K562 (cell line): Measurements from ENCODE around the gene LCLAT1. TPM values are rescaled to one million over a fixed set of nuclear protein-coding genes. Genes with fewer than 3 reads are reported as not detected.

Experiments used
- ATAC-seq: fragments of 200-7000 bp; cut with Tn5 transposase; 3 replicates; pipeline ENCODE4 v1.9.1; 2020; ENCODE audit warnings: moderate library complexity
- BruUV-seq: library from RNA; stranded (reverse); fragments of 400-500 nt; replicated peaks from 2 replicates; lab custom pipeline; 2021; lab: Mats Ljungman, UMichigan
- CTCF ChIA-PET: fragments of 300-600 bp; formaldehyde crosslinking; extraction: SDS; loops from one replicate; lab custom pipeline; 2021; ENCODE audit warnings: low intra/inter-chr PET ratio; lab: Yijun Ruan, JAX
- POLR2A ChIA-PET: fragments of 300-600, 350-650 bp; sonication (Branson Sonifier 250); formaldehyde crosslinking; extraction: SDS; loops from one replicate; lab custom pipeline; 2021; ENCODE audit warnings: antibody characterized with exemption, inconsistent platforms; lab: Yijun Ruan, JAX
- DNase-seq, 4 experiments: peaks; one replicate each; pipeline versions ENCODE4 v3.0.0 to v3.0.0-alpha.2; 2011 to 2018; ENCODE audit warnings: low spot score in 3 of 4, mixed read lengths in 3 of 4; ENCODE audit errors: extremely low read depth in 1 of 4
- FAIRE-seq: peaks from 2 replicates; lab custom pipeline; 2011; peaks lifted over from hg19 to GRCh38; lab: Jason Lieb, UNC
- H2AFZ ChIP-seq: 2 replicates; pipeline ENCODE4 v1.6.0; 2011; ENCODE audit warnings: low read depth, low read length, control low read depth, inconsistent platforms
- H3K27ac ChIP-seq: fragments of 200-600 bp; 3 replicates; pipeline ENCODE4 v1.8.0; 2011; ENCODE audit warnings: low read depth, mild to moderate bottlenecking, control low read depth, inconsistent platforms, low read length, moderate library complexity, mixed read lengths; ENCODE audit errors: extremely low read depth
- H3K27me3 ChIP-seq, 2 experiments: fragments of 300-600 bp in 1 of 2; 2 replicates in 1 of 2; 3 replicates in 1 of 2; pipeline versions ENCODE4 v1.6.0 to v1.8.0; 2011; ENCODE audit warnings: inconsistent platforms in 2 of 2, low read length in 2 of 2, mild to moderate bottlenecking in 1 of 2, mixed read lengths in 1 of 2, moderate library complexity in 1 of 2; ENCODE audit not compliant: control insufficient read depth in 2 of 2, insufficient read depth in 2 of 2
- H3K36me3 ChIP-seq: fragments of 300-600 bp; 3 replicates; pipeline ENCODE4 v1.8.0; 2011; ENCODE audit warnings: mild to moderate bottlenecking, low read length, inconsistent platforms; ENCODE audit not compliant: control insufficient read depth, insufficient read depth
- H3K4me1 ChIP-seq, 2 experiments: fragments of 200-600 bp in 1 of 2; replicated peaks in 1 of 2; 2 replicates in 1 of 2; 3 replicates in 1 of 2; pipeline versions ENCODE4 v1.5.1 to v1.8.0; 2011; ENCODE audit warnings: inconsistent platforms in 2 of 2, low read length in 2 of 2, mild to moderate bottlenecking in 1 of 2, mixed read lengths in 1 of 2, moderate library complexity in 1 of 2; ENCODE audit not compliant: control insufficient read depth in 2 of 2, insufficient read depth in 2 of 2
- H3K4me2 ChIP-seq: 2 replicates; pipeline ENCODE4 v1.6.1; 2011; ENCODE audit warnings: low read length, control low read depth, inconsistent platforms, mixed read lengths; ENCODE audit not compliant: insufficient read depth
- H3K4me3 ChIP-seq: fragments of 200-600 bp; sonication (generic), shearing (Covaris generic); 2 replicates; pipeline ENCODE4 v1.5.1; 2016; ENCODE audit warnings: control low read depth, inconsistent platforms
- H3K79me2 ChIP-seq: fragments of 200-600 bp; 3 replicates; pipeline ENCODE4 v1.8.0; 2011; ENCODE audit warnings: low read length, inconsistent platforms; ENCODE audit not compliant: control insufficient read depth, insufficient read depth
- H3K9ac ChIP-seq, 2 experiments: 2 replicates each; pipeline versions ENCODE4 v1.6.0 to v1.6.1; 2011; ENCODE audit warnings: low read depth in 2 of 2, low read length in 2 of 2, control low read depth in 1 of 2, inconsistent platforms in 1 of 2, mild to moderate bottlenecking in 1 of 2, mixed read lengths in 1 of 2; ENCODE audit not compliant: insufficient read depth in 1 of 2
- H3K9me1 ChIP-seq: one replicate; pipeline ENCODE4 v1.6.0; 2011; ENCODE audit warnings: inconsistent platforms, mild to moderate bottlenecking, low read length, moderate library complexity; ENCODE audit not compliant: control insufficient read depth, insufficient read depth
- H3K9me3 ChIP-seq: replicated peaks from 2 replicates; pipeline ENCODE4 v1.5.1; 2011; ENCODE audit warnings: low read depth, low read length, inconsistent platforms; ENCODE audit not compliant: control insufficient read depth, insufficient read depth
- H4K20me1 ChIP-seq: replicated peaks from 2 replicates; pipeline ENCODE4 v1.6.1; 2011; ENCODE audit warnings: low read length, inconsistent platforms, mixed read lengths; ENCODE audit not compliant: control insufficient read depth, insufficient read depth
- BACH1 ChIP-seq: fragments of 200-800 bp; sonication (Bioruptor generic); IDR thresholded peaks from 2 replicates; pipeline ENCODE4 v1.6.1; 2016; ENCODE audit warnings: missing genetic modification characterization, missing compliant biosample characterization
- CBFA2T3 ChIP-seq: fragments of 450-650 bp; IDR thresholded peaks from 2 replicates; pipeline ENCODE4 v1.6.1; 2017
- CREB3L1 ChIP-seq: fragments of 450-650 bp; IDR thresholded peaks from 2 replicates; pipeline ENCODE4 v1.6.1; 2014; ENCODE audit warnings: low read depth, mild to moderate bottlenecking, moderate library complexity, borderline replicate concordance
- E2F3 ChIP-seq: fragments of 250-450 bp; sonication (Bioruptor Pico); IDR thresholded peaks from 2 replicates; pipeline ENCODE4 v1.4.0; 2020; ENCODE audit warnings: mild to moderate bottlenecking
- ETV5 ChIP-seq: sonication (generic); formaldehyde crosslinking; IDR thresholded peaks from 2 replicates; pipeline ENCODE4 v1.4.0; 2020; ENCODE audit warnings: low read depth, mild to moderate bottlenecking, missing genetic modification reagents
- HMGN3 ChIP-seq: IDR thresholded peaks from 2 replicates; pipeline ENCODE4 v1.6.1; 2011; ENCODE audit warnings: borderline replicate concordance, low read depth, mild to moderate bottlenecking, mixed read lengths, low read length; ENCODE audit not compliant: insufficient read length; ENCODE audit errors: extremely low read depth
- MCM5 ChIP-seq: fragments of 450-650 bp; IDR thresholded peaks from 2 replicates; pipeline ENCODE4 v1.6.1; 2016; ENCODE audit warnings: low read depth
- MEF2A ChIP-seq: IDR thresholded peaks from 2 replicates; pipeline ENCODE4 v1.6.1; 2011; ENCODE audit warnings: low read depth, mild to moderate bottlenecking, low read length, moderate library complexity; ENCODE audit not compliant: control insufficient read depth
- RB1 ChIP-seq: fragments of 450-650 bp; IDR thresholded peaks from 2 replicates; pipeline ENCODE4 v1.6.1; 2017; ENCODE audit warnings: low read depth, mild to moderate bottlenecking
- U2AF2 ChIP-seq: fragments of 200-400 bp; formaldehyde crosslinking; optimal IDR thresholded peaks from 2 replicates; pipeline ENCODE3; 2017; ENCODE audit warnings: low read depth, mild to moderate bottlenecking, low read length
- ZBTB26 ChIP-seq: fragments of 450-650 bp; formaldehyde crosslinking; IDR thresholded peaks from 2 replicates; pipeline ENCODE4 v1.4.0; 2022; ENCODE audit warnings: missing genetic modification characterization
- ZNF316 ChIP-seq: fragments of 450-650 bp; IDR thresholded peaks from 2 replicates; pipeline ENCODE4 v1.6.1; 2016
- ZNF445 ChIP-seq: fragments of 250-450 bp; sonication (Bioruptor Pico); IDR thresholded peaks from 2 replicates; pipeline ENCODE4 v1.4.0; 2020; ENCODE audit warnings: low read depth, mild to moderate bottlenecking, moderate library complexity
- in situ Hi-C: fragments of 300-500 bp; cut with MboI; formaldehyde crosslinking; loops from 4 replicates; pipeline ENCODE4 v1.15.0; 2018; ENCODE audit warnings: inconsistent platforms, mixed read lengths
- intact Hi-C: fragments of 100-400 bp; cut with micrococcal nuclease; formaldehyde crosslinking; loops from 2 replicates; pipeline ENCODE4 v1.14.2; 2022
- polyA plus RNA-seq, 8 experiments: library from polyadenylated mRNA; depleted of rRNA in 4 of 8; stranded (reverse) in 5 of 8; unstranded in 3 of 8; fragments of >200 nt; fragmentation: Nextera tagmentation in 2 of 8; fragmentation: Illumina TruSeq in 1 of 8; extraction: Ambion mirVana in 2 of 8; extraction: Trizol in 1 of 8; gene quantifications; 2 replicates each; pipeline versions ENCODE4 v1.2.1 to v1.2.3, GENCODE V29; 2011 to 2014; ENCODE audit warnings: inconsistent platforms in 1 of 8, missing spikeins in 1 of 8
- total RNA-seq, 7 experiments: library from RNA; depleted of rRNA in 6 of 7; stranded (reverse); fragments of >200 nt in 6 of 7; fragmentation: Illumina TruSeq in 2 of 7; extraction: Trizol in 2 of 7; gene quantifications; 2 replicates each; pipeline versions ENCODE4 v1.2.1 to v1.2.3, GENCODE V29; 2011 to 2021; ENCODE audit warnings: low replicate concordance in 1 of 7
- TF ChIP-seq, protein P1 (sequence below): fragments of 250-450 bp; sonication (Bioruptor Pico); IDR thresholded peaks from 2 replicates; pipeline ENCODE4 v1.5.1; 2021; ENCODE audit warnings: mild to moderate bottlenecking
- TF ChIP-seq, protein P2 (sequence below): fragments of 450-650 bp; IDR thresholded peaks from 2 replicates; pipeline ENCODE4 v1.7.0; 2016; ENCODE audit warnings: borderline replicate concordance
- TF ChIP-seq, protein P3 (sequence below): fragments of 250-450 bp; sonication (Bioruptor Pico); IDR thresholded peaks from 2 replicates; pipeline ENCODE4 v1.8.0; 2022; ENCODE audit warnings: inconsistent platforms, mild to moderate bottlenecking, moderate library complexity, borderline replicate concordance

Gene LCLAT1
- total and polyA plus RNA-seq, 9 of the 15 experiments (the other 6 are each of a cell fraction or from before 2014, with no cell fraction given), result 8.9 to 63.3 (median 25.4) TPM

- Histone ChIP-seq H3K36me3 (peaks cover 23% of the 10 kb centered on the region), H3K4me3 (no peak overlapping the region), H3K27ac (no peak overlapping the region), H3K27me3 (no peaks in the 10 kb centered on the region), H3K9me1 (no peaks in the 10 kb centered on the region), H2AFZ (no peak overlapping the region), H3K79me2 (no peaks in the 10 kb centered on the region), H3K9me3 (no peaks in the 10 kb centered on the region), H3K4me1 (no peaks in the 10 kb centered on the region), H3K9ac (no peak overlapping the region), H3K4me2 (no peak overlapping the region), H4K20me1 (no peaks in the 10 kb centered on the region)
- ChIA-PET POLR2A (no interaction called here), CTCF (no interaction called here)
- in situ Hi-C loops (no loop called here), intact Hi-C loops (no loop called here)
- FAIRE-seq (no peak), DNase-seq (no peak), ATAC-seq (no peak)
- TF ChIP-seq CREB3L1 (no peak), ETV5 (CRISPR knock-in tag) (no peak), MEF2A (no peak), ZNF316 (no peak), CBFA2T3 (no peak), E2F3 (CRISPR knock-in tag) (no peak), U2AF2 (no peak), BACH1 (tag) (no peak), ZNF445 (CRISPR knock-in tag) (no peak), ZBTB26 (CRISPR knock-in tag) (no peak), MCM5 (no peak), HMGN3 (no peak), RB1 (no peak)
- TF ChIP-seq, protein P1, sequence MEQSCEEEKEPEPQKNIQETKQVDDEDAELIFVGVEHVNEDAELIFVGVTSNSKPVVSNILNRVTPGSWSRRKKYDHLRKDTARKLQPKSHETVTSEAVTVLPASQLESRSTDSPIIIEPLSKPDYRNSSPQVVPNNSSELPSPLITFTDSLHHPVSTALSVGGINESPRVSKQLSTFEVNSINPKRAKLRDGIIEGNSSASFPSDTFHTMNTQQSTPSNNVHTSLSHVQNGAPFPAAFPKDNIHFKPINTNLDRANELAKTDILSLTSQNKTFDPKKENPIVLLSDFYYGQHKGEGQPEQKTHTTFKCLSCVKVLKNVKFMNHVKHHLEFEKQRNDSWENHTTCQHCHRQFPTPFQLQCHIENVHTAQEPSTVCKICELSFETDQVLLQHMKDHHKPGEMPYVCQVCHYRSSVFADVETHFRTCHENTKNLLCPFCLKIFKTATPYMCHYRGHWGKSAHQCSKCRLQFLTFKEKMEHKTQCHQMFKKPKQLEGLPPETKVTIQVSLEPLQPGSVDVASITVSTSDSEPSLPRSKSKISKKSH (CRISPR knock-in tag), result no peak
- TF ChIP-seq, protein P2, sequence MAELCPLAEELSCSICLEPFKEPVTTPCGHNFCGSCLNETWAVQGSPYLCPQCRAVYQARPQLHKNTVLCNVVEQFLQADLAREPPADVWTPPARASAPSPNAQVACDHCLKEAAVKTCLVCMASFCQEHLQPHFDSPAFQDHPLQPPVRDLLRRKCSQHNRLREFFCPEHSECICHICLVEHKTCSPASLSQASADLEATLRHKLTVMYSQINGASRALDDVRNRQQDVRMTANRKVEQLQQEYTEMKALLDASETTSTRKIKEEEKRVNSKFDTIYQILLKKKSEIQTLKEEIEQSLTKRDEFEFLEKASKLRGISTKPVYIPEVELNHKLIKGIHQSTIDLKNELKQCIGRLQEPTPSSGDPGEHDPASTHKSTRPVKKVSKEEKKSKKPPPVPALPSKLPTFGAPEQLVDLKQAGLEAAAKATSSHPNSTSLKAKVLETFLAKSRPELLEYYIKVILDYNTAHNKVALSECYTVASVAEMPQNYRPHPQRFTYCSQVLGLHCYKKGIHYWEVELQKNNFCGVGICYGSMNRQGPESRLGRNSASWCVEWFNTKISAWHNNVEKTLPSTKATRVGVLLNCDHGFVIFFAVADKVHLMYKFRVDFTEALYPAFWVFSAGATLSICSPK, result no peak
- TF ChIP-seq, protein P3, sequence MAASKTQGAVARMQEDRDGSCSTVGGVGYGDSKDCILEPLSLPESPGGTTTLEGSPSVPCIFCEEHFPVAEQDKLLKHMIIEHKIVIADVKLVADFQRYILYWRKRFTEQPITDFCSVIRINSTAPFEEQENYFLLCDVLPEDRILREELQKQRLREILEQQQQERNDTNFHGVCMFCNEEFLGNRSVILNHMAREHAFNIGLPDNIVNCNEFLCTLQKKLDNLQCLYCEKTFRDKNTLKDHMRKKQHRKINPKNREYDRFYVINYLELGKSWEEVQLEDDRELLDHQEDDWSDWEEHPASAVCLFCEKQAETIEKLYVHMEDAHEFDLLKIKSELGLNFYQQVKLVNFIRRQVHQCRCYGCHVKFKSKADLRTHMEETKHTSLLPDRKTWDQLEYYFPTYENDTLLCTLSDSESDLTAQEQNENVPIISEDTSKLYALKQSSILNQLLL (CRISPR knock-in tag), result no peak
- BruUV-seq, result no TSS peak
Measured at GRCh38 chr2:30569946-30570345, 122.9 kb downstream of the LCLAT1 start.
